ENCODE results near the gene TBC1D22A. TPM values are rescaled to one million over a fixed set of nuclear protein-coding genes. Genes with fewer than 3 reads are reported as not detected.

Gene TBC1D22A
- total and polyA plus RNA-seq, 2 donors from 2014 or later: 24.6 to 39.4 TPM

GRCh38 chr22:46735747-46736608 is 26.5 kb upstream of the TBC1D22A start:
- Histone ChIP-seq H3K36me3 (ENCODE audit: control insufficient read depth in 2 of 3, insufficient read depth in 3 of 3, low read length in 3 of 3) (no peaks in the 10 kb centered on the region), H3K27ac (ENCODE audit: low read depth in 2 of 2, low read length in 2 of 2) (peak overlapping the region; percentile 35 to 58), H3K27me3 (ENCODE audit: control insufficient read depth, insufficient read depth, low read length) (no peaks in the 10 kb centered on the region), H3K9ac (ENCODE audit: low read length in 3 of 3) (peak overlapping the region in 2 of 3 donors; percentile 51 to 74), H3K4me1 (ENCODE audit: control insufficient read depth in 2 of 3, insufficient read depth in 2 of 3, low read depth in 1 of 3, low read length in 3 of 3) (peaks cover 3 to 54% (median 46%) of the 10 kb centered on the region in 3 donors), H3K9me3 (ENCODE audit: control insufficient read depth in 2 of 3, insufficient read depth in 1 of 3, low read length in 3 of 3) (no peaks in the 10 kb centered on the region), H3K4me3 (ENCODE audit: low read length in 3 of 3) (peak overlapping the region in 2 of 3 donors; percentile 9 to 73)
- TF ChIP-seq CTCF (IDR thresholded peaks at IDR 0.05; ENCODE audit: borderline replicate concordance, extremely low read depth, insufficient read depth): no peak
- DNase-seq (peak in 2 of 5 donors; percentile 35 to 59), FAIRE-seq (no peak)
- intact Hi-C loops (cut with DNase I): no loop called here

- peak in 1 of 5 donors; percentile 65 for DNase-seq
- Histone ChIP-seq H3K4me3 (ENCODE audit: low read length in 3 of 3) (peak overlapping the region; percentile 9 to 73 (median 64)), H3K27me3 (ENCODE audit: control insufficient read depth, insufficient read depth, low read length) (no peaks in the 10 kb centered on the region), H3K27ac (ENCODE audit: low read depth in 2 of 2, low read length in 2 of 2) (peak overlapping the region in 1 of 2 donors; percentile 35), H3K9me3 (ENCODE audit: control insufficient read depth in 2 of 3, insufficient read depth in 1 of 3, low read length in 3 of 3) (no peaks in the 10 kb centered on the region), H3K9ac (ENCODE audit: low read length in 3 of 3) (peak overlapping the region in 2 of 3 donors; percentile 51 to 61), H3K4me1 (ENCODE audit: control insufficient read depth in 2 of 3, insufficient read depth in 2 of 3, low read depth in 1 of 3, low read length in 3 of 3) (peaks cover 3 to 48% (median 39%) of the 10 kb centered on the region in 3 donors), H3K36me3 (ENCODE audit: control insufficient read depth in 2 of 3, insufficient read depth in 3 of 3, low read length in 3 of 3) (no peaks in the 10 kb centered on the region)
- TF ChIP-seq CTCF (IDR thresholded peaks at IDR 0.05; ENCODE audit: borderline replicate concordance, extremely low read depth, insufficient read depth): no peak
- intact Hi-C loops (cut with DNase I): no loop called here
- no peak for FAIRE-seq
These were observed 25.7 kb upstream of the TBC1D22A start for GRCh38 chr22:46736705-46737104.

DNA sequence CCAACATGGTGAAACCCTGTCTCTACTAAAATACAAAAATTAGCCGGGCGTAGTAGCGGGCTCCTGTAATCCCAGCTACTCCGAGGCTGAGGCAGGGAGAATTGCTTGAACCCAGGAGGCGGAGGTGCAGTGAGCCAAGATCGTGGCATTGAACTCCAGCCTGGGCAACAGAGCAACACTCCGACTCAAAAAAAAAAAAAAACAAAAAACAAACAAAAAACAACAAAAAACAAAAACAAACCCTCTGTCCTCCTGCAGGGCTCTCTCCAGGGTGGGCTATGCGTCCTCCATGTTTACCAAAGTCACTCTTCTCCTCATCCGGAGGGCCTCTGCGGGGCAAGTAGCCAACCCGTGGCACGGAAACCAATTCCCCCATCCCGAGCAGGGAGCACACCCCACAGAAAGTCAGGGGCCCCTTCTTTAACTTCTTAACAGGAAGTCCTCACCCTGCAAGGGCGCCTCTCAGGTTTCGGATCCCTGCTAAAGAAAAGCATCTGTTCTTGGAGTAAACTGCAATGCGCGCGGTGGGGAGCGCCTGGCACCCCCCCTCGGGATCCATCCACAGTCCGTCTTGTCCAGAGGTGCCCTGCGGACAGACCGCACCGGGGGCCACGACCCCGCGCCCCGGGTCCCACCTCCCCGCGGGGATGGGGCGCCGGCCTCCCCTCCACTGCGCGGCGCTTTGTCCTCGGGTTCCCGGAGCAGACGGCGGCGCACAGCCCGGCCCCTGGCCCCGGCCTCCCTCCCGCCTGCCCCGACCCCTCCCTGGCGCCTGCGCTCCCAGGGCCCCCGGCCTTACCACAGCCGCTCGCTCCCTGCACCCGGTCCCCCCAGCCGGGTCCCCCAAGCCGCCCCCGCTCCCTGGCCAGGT is 25.1 kb upstream of the TBC1D22A start:
- Histone ChIP-seq H3K27me3 (ENCODE audit: control insufficient read depth, insufficient read depth, low read length) (no peaks in the 10 kb centered on the region), H3K9ac (ENCODE audit: low read length in 3 of 3) (peak overlapping the region; percentile 22 to 46 (median 41)), H3K4me3 (ENCODE audit: low read length in 3 of 3) (peak overlapping the region; percentile 57 to 73 (median 64)), H3K4me1 (ENCODE audit: control insufficient read depth in 2 of 3, insufficient read depth in 2 of 3, low read depth in 1 of 3, low read length in 3 of 3) (peaks cover 3 to 44% (median 35%) of the 10 kb centered on the region in 3 donors), H3K27ac (ENCODE audit: low read depth in 2 of 2, low read length in 2 of 2) (peak overlapping the region; percentile 41 to 77), H3K36me3 (ENCODE audit: control insufficient read depth in 2 of 3, insufficient read depth in 3 of 3, low read length in 3 of 3) (no peaks in the 10 kb centered on the region), H3K9me3 (ENCODE audit: control insufficient read depth in 2 of 3, insufficient read depth in 1 of 3, low read length in 3 of 3) (no peaks in the 10 kb centered on the region)
- no peak for TF ChIP-seq CTCF (IDR thresholded peaks at IDR 0.05; ENCODE audit: borderline replicate concordance, extremely low read depth, insufficient read depth)
- FAIRE-seq (no peak), DNase-seq (peak in 4 of 5 donors; percentile 56 to 79 (median 66))
- intact Hi-C loops (cut with DNase I): no loop called here
